DND-41 (cell line): ENCODE measurements around the gene GUCD1.

Experiments used
- ATAC-seq: fragments of 200-7000 bp; cut with Tn5 transposase; 3 replicates; pipeline ENCODE4 v1.9.1; 2021; ENCODE audit warnings: low read depth; ENCODE audit not compliant: insufficient read depth
- DNase-seq: peaks from one replicate; pipeline ENCODE4 v3.0.0-alpha.2; 2020
- H2AFZ ChIP-seq: 2 replicates; pipeline ENCODE4 v1.6.0; 2012; ENCODE audit warnings: low read depth, low read length
- H3K27ac ChIP-seq: 2 replicates; pipeline ENCODE4 v1.5.1; 2012; ENCODE audit warnings: low read length, inconsistent platforms
- H3K27me3 ChIP-seq: fragments of 200-600 bp; sonication (generic); 2 replicates; pipeline ENCODE4 v1.6.0; 2012; ENCODE audit warnings: low read length, mild to moderate bottlenecking, inconsistent platforms; ENCODE audit not compliant: insufficient read depth, poor library complexity
- H3K36me3 ChIP-seq: 2 replicates; pipeline ENCODE4 v1.5.1; 2012; ENCODE audit warnings: low read length, inconsistent platforms; ENCODE audit not compliant: insufficient read depth
- H3K4me1 ChIP-seq: 2 replicates; pipeline ENCODE4 v1.5.1; 2012; ENCODE audit warnings: mild to moderate bottlenecking, low read length; ENCODE audit not compliant: insufficient read depth
- H3K4me2 ChIP-seq: 2 replicates; pipeline ENCODE4 v1.6.0; 2012; ENCODE audit warnings: mild to moderate bottlenecking, moderate library complexity, low read length, inconsistent platforms; ENCODE audit not compliant: insufficient read depth
- H3K4me3 ChIP-seq, 2 experiments: fragments of 200-600 bp in 1 of 2; shearing (Covaris generic) in 1 of 2; 2 replicates each; pipeline ENCODE4 v1.5.1; 2012 to 2016; ENCODE audit warnings: inconsistent platforms in 2 of 2, low read length in 2 of 2, mild to moderate bottlenecking in 2 of 2, low read depth in 1 of 2, moderate library complexity in 1 of 2
- H3K79me2 ChIP-seq: 2 replicates; pipeline ENCODE4 v1.6.0; 2012; ENCODE audit warnings: low read length, inconsistent platforms; ENCODE audit not compliant: insufficient read depth
- H3K9ac ChIP-seq: 2 replicates; pipeline ENCODE4 v1.6.0; 2012; ENCODE audit warnings: low read depth, mild to moderate bottlenecking, inconsistent platforms, low read length, moderate library complexity
- H3K9me3 ChIP-seq: 2 replicates; pipeline ENCODE4 v1.5.1; 2012; ENCODE audit warnings: low read length, moderate library complexity, mild to moderate bottlenecking, inconsistent platforms; ENCODE audit not compliant: insufficient read depth, severe bottlenecking
- H4K20me1 ChIP-seq: 2 replicates; pipeline ENCODE4 v1.6.0; 2012; ENCODE audit warnings: low read length; ENCODE audit not compliant: insufficient read depth
- EZH2 ChIP-seq: IDR thresholded peaks from 3 replicates; pipeline ENCODE4 v1.6.1; 2012; ENCODE audit warnings: borderline replicate concordance, low read depth, mild to moderate bottlenecking, moderate library complexity, low read length, inconsistent platforms; ENCODE audit not compliant: severe bottlenecking
- TF ChIP-seq, protein P1 (sequence below): IDR thresholded peaks from 2 replicates; pipeline ENCODE4 v1.5.1; 2012; ENCODE audit warnings: borderline replicate concordance, low read length, moderate library complexity, mild to moderate bottlenecking; ENCODE audit not compliant: poor library complexity, severe bottlenecking; ENCODE audit errors: extremely low read depth

Gene GUCD1

GRCh38 chr22:24582056-24582814, 27.3 kb upstream of the GUCD1 start:
- H3K4me2 ChIP-seq, result no peak overlapping the region
- H3K27ac ChIP-seq, result no peak overlapping the region
- TF ChIP-seq, protein P1, sequence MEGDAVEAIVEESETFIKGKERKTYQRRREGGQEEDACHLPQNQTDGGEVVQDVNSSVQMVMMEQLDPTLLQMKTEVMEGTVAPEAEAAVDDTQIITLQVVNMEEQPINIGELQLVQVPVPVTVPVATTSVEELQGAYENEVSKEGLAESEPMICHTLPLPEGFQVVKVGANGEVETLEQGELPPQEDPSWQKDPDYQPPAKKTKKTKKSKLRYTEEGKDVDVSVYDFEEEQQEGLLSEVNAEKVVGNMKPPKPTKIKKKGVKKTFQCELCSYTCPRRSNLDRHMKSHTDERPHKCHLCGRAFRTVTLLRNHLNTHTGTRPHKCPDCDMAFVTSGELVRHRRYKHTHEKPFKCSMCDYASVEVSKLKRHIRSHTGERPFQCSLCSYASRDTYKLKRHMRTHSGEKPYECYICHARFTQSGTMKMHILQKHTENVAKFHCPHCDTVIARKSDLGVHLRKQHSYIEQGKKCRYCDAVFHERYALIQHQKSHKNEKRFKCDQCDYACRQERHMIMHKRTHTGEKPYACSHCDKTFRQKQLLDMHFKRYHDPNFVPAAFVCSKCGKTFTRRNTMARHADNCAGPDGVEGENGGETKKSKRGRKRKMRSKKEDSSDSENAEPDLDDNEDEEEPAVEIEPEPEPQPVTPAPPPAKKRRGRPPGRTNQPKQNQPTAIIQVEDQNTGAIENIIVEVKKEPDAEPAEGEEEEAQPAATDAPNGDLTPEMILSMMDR, result no peak
- TF ChIP-seq EZH2, result no peak
- H4K20me1 ChIP-seq, result no peaks in the 10 kb centered on the region
- H3K9ac ChIP-seq, result no peak overlapping the region
- no peaks in the 10 kb centered on the region for H3K79me2 ChIP-seq
- H3K9me3 ChIP-seq, result no peaks in the 10 kb centered on the region
- no peak overlapping the region for H3K4me3 ChIP-seq
- H2AFZ ChIP-seq, result no peak overlapping the region
- ATAC-seq (no peak), DNase-seq (no peak)
- H3K27me3 ChIP-seq, result no peaks in the 10 kb centered on the region
- no peaks in the 10 kb centered on the region for H3K4me1 ChIP-seq
- no peaks in the 10 kb centered on the region for H3K36me3 ChIP-seq

- TF ChIP-seq, protein P1, result no peak
- TF ChIP-seq EZH2, result no peak
- Histone ChIP-seq H3K79me2 (no peaks in the 10 kb centered on the region), H3K27ac (no peak overlapping the region), H2AFZ (no peak overlapping the region), H3K27me3 (no peaks in the 10 kb centered on the region), H3K4me3 (no peak overlapping the region), H3K4me1 (no peaks in the 10 kb centered on the region), H4K20me1 (no peaks in the 10 kb centered on the region), H3K9me3 (no peaks in the 10 kb centered on the region), H3K9ac (no peak overlapping the region), H3K4me2 (no peak overlapping the region), H3K36me3 (peaks cover 9% of the 10 kb centered on the region)
- ATAC-seq (no peak), DNase-seq (no peak)
Observed at GRCh38 chr22:24580276-24580675, 25.3 kb upstream of the GUCD1 start.

- no peaks in the 10 kb centered on the region for H3K79me2 ChIP-seq
- TF ChIP-seq, protein P1, result no peak
- no peak for TF ChIP-seq EZH2
- DNase-seq (no peak), ATAC-seq (no peak)
- H2AFZ ChIP-seq, result no peak overlapping the region
- no peak overlapping the region for H3K9ac ChIP-seq
- no peaks in the 10 kb centered on the region for H3K4me1 ChIP-seq
- H4K20me1 ChIP-seq, result no peaks in the 10 kb centered on the region
- H3K36me3 ChIP-seq, result peaks cover 19% of the 10 kb centered on the region
- H3K4me3 ChIP-seq, result no peak overlapping the region
- H3K4me2 ChIP-seq, result no peak overlapping the region
- H3K27me3 ChIP-seq, result no peaks in the 10 kb centered on the region
- H3K27ac ChIP-seq, result no peak overlapping the region
- no peaks in the 10 kb centered on the region for H3K9me3 ChIP-seq
Observed at GRCh38 chr22:24579258-24579601, 24.3 kb upstream of the GUCD1 start.
